ENCODE data around the gene RUNDC3A.

GRCh38 chr17:44331249-44331760 lies 22.9 kb downstream of the RUNDC3A start:
- TF ChIP-seq CTCF (IDR thresholded peaks at IDR 0.05; ENCODE audit: borderline replicate concordance, extremely low read depth, low read length, poor library complexity, severe bottlenecking), result peak; percentile 90
- TF ChIP-seq EZH2 (IDR thresholded peaks at IDR 0.05; ENCODE audit: borderline replicate concordance, low read depth, low read length, severe bottlenecking), result no peak
